GM19238 (cell line): ENCODE results near the gene TRABD2A.
A peak's percentile ranks its signal among the peaks of the same experiment; 100 is the strongest.

Experiments
- DNase-seq: peaks from one replicate; pipeline ENCODE4 v3.0.0; 2011; ENCODE audit warnings: low spot score; ENCODE audit not compliant: insufficient read length

The TRABD2A gene

GRCh38 chr2:84855731-84856130 is 25.2 kb downstream of the TRABD2A start:
- DNase-seq: no peak

GRCh38 chr2:84854850-84855249 is 26.0 kb downstream of the TRABD2A start:
- no peak for DNase-seq

GRCh38 chr2:84851876-84852275 is 29.0 kb downstream of the TRABD2A start:
- no peak for DNase-seq

- DNase-seq: no peak
These were observed 30.4 kb downstream of the TRABD2A start for GRCh38 chr2:84850471-84850870.

- no peak for DNase-seq
These were observed 31.5 kb downstream of the TRABD2A start for GRCh38 chr2:84849271-84849952.

- DNase-seq: no peak
These were observed 33.4 kb downstream of the TRABD2A start for GRCh38 chr2:84847326-84848050.

GRCh38 chr2:84846741-84847142 is 34.1 kb downstream of the TRABD2A start:
- no peak for DNase-seq

GRCh38 chr2:84846041-84846663 is 34.7 kb downstream of the TRABD2A start:
- no peak for DNase-seq

- DNase-seq: no peak
These were observed 36.7 kb downstream of the TRABD2A start for GRCh38 chr2:84844141-84844540.

GRCh38 chr2:84841577-84841976 is 39.3 kb downstream of the TRABD2A start:
- DNase-seq: no peak

GRCh38 chr2:84840306-84840705 is 40.6 kb downstream of the TRABD2A start:
- DNase-seq: no peak

GRCh38 chr2:84839851-84840250 is 41.0 kb downstream of the TRABD2A start:
- DNase-seq: no peak

- no peak for DNase-seq
These were observed 42.3 kb downstream of the TRABD2A start for GRCh38 chr2:84838434-84839145.

GRCh38 chr2:84836215-84836614 is 44.7 kb downstream of the TRABD2A start:
- DNase-seq: no peak

- DNase-seq: no peak
These were observed 47.3 kb downstream of the TRABD2A start for GRCh38 chr2:84833481-84834150.

- peak; percentile 37 for DNase-seq
These were observed 48.0 kb downstream of the TRABD2A start for GRCh38 chr2:84832772-84833461.

- no peak for DNase-seq
These were observed 50.0 kb downstream of the TRABD2A start for GRCh38 chr2:84830758-84831500.

- no peak for DNase-seq
These were observed 50.8 kb downstream of the TRABD2A start for GRCh38 chr2:84830095-84830494.

- no peak for DNase-seq
These were observed 51.2 kb downstream of the TRABD2A start for GRCh38 chr2:84829693-84830092.

GRCh38 chr2:84827978-84828575 is 52.8 kb downstream of the TRABD2A start:
- DNase-seq: no peak
